Measurements from ENCODE around the gene IGFBP1. TPM values are rescaled to one million over a fixed set of nuclear protein-coding genes. Genes with fewer than 3 reads are reported as not detected.

Gene IGFBP1
- total and polyA plus RNA-seq, 2 experiments from 2014 or later, result not detected

GRCh38 chr7:45930967-45931366 is 42.7 kb downstream of the IGFBP1 start (continued):
- no peak for TF ChIP-seq ZNF462 (CRISPR knock-in tag; IDR thresholded peaks at IDR 0.05)

- Histone ChIP-seq H3K27ac (ENCODE audit: low read depth) (no peak overlapping the region), H3K9me2 (ENCODE audit: insufficient read depth) (peaks cover 13% of the 10 kb centered on the region), H3K4me2 (no peak overlapping the region), H3K36me3 (ENCODE audit: insufficient read depth) (no peaks in the 10 kb centered on the region), H3K27me3 (ENCODE audit: insufficient read depth) (no peaks in the 10 kb centered on the region), H3K79me2 (replicated peaks; ENCODE audit: insufficient read depth) (no peaks in the 10 kb centered on the region), H3K4me1 (ENCODE audit: insufficient read depth) (no peaks in the 10 kb centered on the region), H4K20me1 (replicated peaks; ENCODE audit: insufficient read depth) (no peaks in the 10 kb centered on the region), H2AFZ (no peak overlapping the region), H3K4me3 (no peak overlapping the region), H3F3A (replicated peaks; ENCODE audit: low read depth) (no peaks in the 10 kb centered on the region)
- H3K27ac Mint-ChIP-seq, result no peak overlapping the region
- TF ChIP-seq CTCF (conservative IDR thresholded peaks at IDR 0.05; ENCODE audit: low read depth in 2 of 2), result no peak
- TF ChIP-seq EZH2 (IDR thresholded peaks at IDR 0.05; ENCODE audit: low read depth, unreplicated experiment), result no peak
- TF ChIP-seq EZH2phosphoT487 (IDR thresholded peaks at IDR 0.05; ENCODE audit: unreplicated experiment), result no peak
- no peak for TF ChIP-seq ETS1 (IDR thresholded peaks at IDR 0.05)
- TF ChIP-seq NANOG (IDR thresholded peaks at IDR 0.05; ENCODE audit: borderline replicate concordance), result no peak
- TF ChIP-seq ZNF331 (CRISPR knock-in tag; IDR thresholded peaks at IDR 0.05; ENCODE audit: low read depth), result no peak
- peaks cover 8% of the 10 kb centered on the region for H3K36me3 Mint-ChIP-seq (ENCODE audit: low read depth)
- peaks cover 6% of the 10 kb centered on the region; the same call in 2 of the 3 replicates for H3K9me3 Mint-ChIP-seq
- no peak for DNase-seq (ENCODE audit: low spot score)
- ATAC-seq, result no peak
- no peak overlapping the region for H3K4me3 Mint-ChIP-seq
- H3K4me1 Mint-ChIP-seq, result no peaks in the 10 kb centered on the region
- peaks cover 7% of the 10 kb centered on the region for H3K27me3 Mint-ChIP-seq (ENCODE audit: insufficient read depth, low read depth, poor library complexity)
Observed at GRCh38 chr7:45937301-45937700, 49.0 kb downstream of the IGFBP1 start.
